SH-SY5Y (cell line): ENCODE data around the gene CELSR3.

Experiments
- GATA2 ChIP-seq: IDR thresholded peaks from 2 replicates; pipeline ENCODE4 v1.6.1; 2011; ENCODE audit warnings: mild to moderate bottlenecking, low read depth, low read length
- GATA3 ChIP-seq: IDR thresholded peaks from 2 replicates; pipeline ENCODE4 v1.6.1; 2011; ENCODE audit warnings: low read depth, mild to moderate bottlenecking, low read length, moderate library complexity

DNA sequence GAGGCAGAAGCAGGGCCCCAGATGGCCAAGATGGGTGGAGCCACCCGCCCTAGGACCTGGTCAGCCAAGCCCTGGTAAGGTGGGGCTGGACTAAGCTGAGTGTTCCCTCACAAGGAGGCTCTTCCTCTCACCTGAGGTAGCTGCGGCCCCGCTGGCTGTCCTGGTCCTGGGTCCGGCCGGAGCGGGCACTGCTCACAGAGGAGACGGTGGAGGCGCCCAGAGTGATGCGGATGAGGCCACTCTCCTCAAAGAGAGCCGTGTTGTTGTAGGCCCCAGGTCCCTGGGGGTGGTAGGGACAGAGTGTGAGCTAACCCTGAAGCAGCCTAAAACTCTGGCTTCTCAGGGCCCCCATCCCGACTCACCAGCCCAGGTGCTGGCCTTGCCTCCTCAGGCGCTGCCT, 20.1 kb downstream of the CELSR3 start:
- no peak for TF ChIP-seq GATA2
- no peak for TF ChIP-seq GATA3
